Vagina (tissue), 2 donors: ENCODE measurements around the gene DSEL.

Experiments used
- CTCF ChIP-seq, 3 experiments: fragments of 450-650 bp in 2 of 3; fragments of 200-600 bp in 1 of 3; sonication (generic) in 1 of 3; IDR thresholded peaks; one replicate each; pipeline ENCODE4 v1.5.1; 2017 to 2019; ENCODE audit warnings: antibody characterized with exemption in 3 of 3, mild to moderate bottlenecking in 2 of 3, moderate library complexity in 2 of 3
- POLR2AphosphoS5 ChIP-seq, 2 donors: sonication (generic); formaldehyde crosslinking; IDR thresholded peaks; one replicate each; pipeline ENCODE4 v1.9.0; 2017; ENCODE audit warnings: antibody characterized with exemption in 2 of 2, mild to moderate bottlenecking in 2 of 2, low read depth in 1 of 2; ENCODE audit not compliant: insufficient read depth in 1 of 2

- TF ChIP-seq POLR2AphosphoS5 (IDR thresholded peaks at IDR 0.05; ENCODE audit: insufficient read depth in 1 of 2, low read depth in 1 of 2), result no peak
- TF ChIP-seq CTCF (IDR thresholded peaks at IDR 0.05), result no peak
Measured at GRCh38 chr18:67475673-67476072, 40.8 kb downstream of the DSEL start.
